ENCODE results near the gene PSTK.

PSTK gene

DNA sequence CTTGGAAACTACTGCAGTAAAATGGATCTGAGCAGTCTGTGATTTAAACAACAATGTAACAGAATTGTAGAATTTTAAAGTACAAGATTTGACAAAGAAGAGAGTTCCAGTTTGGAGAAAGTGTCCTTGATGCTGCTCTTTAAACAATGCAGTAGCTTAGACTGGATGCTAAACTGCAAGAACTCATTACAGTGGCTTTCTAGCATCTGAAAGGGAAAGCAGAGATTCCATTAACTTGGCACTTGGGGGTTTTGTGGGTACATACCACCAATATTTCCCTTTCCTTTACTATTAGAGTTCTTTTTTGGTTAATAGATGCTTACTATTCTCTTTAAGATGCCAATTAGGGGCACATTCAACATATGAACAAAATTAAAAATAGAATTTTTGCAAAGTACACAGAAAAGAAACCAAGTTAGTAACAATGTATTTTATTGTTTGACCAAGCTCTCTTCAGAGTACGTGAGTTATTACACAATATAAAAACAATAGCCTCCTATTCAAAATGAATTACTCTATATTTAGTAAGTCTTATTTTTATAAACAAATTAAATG lies 11.9 kb downstream of the PSTK start:
- no peak for DNase-seq

DNA sequence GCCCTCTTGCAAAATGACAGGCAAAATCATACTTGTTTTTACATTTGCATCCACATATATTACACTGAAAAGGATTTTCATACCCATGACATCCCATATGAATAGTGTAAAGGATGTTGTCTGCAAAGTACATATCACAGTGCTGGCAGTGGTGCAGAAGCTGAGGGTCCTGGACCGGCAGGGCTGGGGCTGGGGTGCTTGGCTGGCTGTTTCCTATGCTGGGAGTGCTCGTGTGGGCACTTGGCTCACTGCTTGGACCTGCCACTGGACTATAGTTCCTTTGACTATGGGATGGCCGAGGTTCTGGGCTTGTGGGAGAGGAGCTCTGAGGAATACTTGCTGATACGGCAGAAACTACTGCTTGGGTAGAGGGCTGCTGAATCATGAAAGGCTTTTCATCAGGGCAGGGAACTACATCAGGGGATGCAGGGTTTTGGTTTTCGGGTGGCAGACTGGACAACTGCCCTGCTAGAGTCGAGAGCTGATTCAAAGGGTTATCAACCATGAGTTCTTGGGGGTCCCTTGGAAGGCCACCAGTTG lies 13.7 kb downstream of the PSTK start:
- no peak for DNase-seq

DNA sequence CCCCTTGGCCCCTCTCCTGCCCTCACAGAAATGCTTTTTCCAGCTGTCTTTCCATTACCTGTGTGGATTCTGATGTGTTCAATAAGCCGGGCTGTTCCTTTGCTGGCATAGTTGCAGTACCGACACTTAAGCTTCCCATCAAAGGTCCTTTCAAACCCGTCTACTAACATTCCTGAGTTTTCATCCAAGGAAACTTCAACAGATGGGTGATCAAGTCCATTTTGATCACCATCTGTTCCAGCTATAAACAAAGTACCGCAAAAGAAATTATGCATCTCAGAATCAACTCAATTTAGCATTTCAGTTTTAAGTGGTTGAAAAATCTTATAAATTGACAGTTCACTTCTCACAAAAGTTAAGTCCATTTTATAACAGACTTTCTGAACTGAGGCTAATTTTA lies 15.7 kb downstream of the PSTK start:
- no peak for DNase-seq

DNA sequence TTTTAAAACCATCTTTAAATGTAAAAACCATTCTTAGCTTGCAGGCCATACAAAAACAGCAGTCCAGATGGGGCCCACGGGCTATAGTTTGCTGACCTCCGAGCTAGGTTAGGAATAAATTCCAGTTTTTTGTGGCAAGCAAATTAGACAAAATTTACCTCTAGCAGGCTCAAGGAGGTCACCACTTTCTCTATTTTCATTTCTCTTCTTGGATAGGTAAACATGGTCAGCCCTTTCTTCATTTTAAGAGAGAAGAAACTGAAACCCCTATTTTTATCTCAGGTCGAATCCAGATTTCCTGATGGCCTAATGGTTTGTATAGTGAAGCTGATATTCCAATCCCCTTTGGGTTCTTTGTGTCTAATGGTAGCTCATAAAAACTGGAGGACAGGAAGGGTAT lies 17.7 kb downstream of the PSTK start:
- DNase-seq = no peak

DNA sequence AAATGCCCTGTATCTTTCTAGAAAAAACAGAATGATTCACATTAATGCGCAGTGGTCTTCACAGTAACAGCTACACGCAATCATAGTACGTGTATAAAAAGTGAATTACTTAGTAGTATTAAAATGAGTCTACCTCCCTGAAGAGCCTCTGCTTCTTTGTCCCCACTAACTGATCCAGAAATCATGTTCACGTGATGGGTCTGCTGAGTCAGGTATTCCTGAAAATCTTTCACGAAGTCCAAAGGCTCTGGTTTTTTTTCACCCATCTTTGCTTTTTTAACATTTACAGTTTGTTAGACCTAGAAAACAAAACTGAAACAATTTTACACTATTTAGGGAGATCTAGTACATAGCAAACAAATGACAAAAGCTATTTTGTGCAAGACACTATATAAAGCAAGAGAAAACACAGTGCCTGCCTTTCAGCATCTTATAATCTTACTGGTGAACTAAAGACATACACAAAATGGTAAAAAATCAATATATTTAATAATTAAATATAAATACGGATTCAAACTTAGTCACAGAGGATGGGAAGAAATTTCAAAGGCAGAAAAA lies 18.2 kb downstream of the PSTK start:
- no peak for DNase-seq

DNA sequence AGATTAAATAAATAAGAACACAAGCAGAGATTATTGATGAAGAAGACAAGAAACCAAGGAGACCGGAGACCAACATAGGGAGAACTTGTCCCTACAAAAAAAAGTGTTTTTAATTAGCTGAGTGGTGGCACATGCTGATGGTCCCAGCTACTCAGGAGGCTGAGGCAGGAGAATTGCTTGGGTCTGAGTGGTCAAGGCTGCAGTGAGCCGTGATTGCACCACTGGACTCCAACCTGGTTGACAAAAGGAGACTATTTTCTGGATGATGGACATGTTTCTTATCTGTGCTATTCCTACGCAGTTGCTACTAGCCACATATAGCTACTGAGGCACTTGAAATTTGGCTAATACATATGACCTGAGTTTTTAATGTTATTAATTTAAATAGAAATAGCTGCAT lies 18.7 kb downstream of the PSTK start:
- no peak for DNase-seq

DNA sequence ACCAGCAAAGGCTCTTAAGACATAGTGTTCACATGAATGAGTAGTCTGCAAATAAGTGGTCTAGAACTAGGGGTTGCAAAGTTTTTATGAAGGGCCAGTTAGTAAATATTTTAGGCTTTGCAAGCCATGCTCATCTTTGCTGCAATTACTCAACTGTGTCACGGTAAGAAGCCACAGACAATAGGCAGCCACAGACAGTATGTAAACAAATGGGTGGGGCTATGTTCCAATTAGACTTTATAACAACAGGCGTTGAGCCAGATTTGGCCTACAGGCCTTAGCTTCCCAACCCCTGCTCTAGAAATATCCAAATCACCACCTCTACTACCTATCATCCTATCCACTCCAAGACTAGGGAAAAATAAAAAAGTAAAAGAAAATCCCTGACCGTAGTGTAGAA lies 19.1 kb downstream of the PSTK start:
- no peak for DNase-seq

DNA sequence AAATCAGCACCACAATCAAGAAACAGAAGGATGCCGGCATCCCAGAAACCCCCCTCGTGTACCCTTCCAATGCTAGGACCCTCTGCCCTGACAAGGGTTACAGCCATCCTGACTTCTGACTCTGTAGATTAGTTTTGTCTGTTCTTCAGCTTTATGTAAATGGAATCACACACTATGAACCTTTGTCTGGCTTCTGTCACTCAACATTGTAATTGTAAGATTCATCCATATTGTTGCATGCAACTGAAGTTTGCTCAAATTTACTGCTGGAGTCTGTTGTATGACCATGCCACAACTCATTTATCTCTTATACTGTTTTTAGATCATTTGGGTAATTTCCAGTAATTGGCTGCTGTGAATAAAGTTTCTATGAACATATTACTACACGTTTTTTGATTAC lies 20.0 kb downstream of the PSTK start:
- DNase-seq = no peak

DNA sequence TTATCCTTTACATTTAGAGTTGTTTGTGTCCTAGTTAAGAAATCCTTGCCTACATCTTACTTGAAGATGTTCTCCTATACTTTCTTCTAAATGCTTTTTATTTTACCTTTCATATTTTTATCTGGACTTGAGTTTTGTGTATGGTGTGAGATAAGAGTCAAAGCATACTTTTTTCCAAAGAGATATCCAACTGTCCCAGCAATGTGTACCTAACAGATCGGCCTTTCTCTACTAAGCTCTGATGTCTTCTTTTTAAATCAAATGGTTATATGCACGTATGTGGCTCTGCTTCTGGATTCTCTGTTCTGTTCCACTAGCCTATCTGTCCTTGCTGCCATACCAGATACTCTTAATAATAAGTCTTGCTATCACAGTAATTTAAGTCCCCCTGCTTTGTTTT lies 21.2 kb downstream of the PSTK start:
- no peak for DNase-seq

DNA sequence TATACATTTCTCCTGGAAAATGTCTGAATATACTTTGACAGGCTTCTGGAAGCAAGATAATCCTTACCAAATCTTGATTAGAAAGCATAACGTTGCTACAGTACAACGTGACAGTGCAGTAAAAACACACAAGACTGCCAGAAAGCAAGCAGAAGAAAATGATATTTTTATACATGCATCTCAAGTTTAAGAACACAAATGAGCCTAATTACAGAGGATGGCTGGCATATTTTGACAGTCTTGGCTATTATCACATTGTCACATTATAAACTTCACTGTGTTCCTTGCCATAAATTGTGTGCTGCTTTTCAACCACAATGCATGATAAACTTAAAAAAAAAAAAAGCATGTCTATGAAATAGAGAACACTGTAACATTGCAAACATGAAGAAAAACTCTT lies 24.1 kb downstream of the PSTK start:
- no peak for DNase-seq

DNA sequence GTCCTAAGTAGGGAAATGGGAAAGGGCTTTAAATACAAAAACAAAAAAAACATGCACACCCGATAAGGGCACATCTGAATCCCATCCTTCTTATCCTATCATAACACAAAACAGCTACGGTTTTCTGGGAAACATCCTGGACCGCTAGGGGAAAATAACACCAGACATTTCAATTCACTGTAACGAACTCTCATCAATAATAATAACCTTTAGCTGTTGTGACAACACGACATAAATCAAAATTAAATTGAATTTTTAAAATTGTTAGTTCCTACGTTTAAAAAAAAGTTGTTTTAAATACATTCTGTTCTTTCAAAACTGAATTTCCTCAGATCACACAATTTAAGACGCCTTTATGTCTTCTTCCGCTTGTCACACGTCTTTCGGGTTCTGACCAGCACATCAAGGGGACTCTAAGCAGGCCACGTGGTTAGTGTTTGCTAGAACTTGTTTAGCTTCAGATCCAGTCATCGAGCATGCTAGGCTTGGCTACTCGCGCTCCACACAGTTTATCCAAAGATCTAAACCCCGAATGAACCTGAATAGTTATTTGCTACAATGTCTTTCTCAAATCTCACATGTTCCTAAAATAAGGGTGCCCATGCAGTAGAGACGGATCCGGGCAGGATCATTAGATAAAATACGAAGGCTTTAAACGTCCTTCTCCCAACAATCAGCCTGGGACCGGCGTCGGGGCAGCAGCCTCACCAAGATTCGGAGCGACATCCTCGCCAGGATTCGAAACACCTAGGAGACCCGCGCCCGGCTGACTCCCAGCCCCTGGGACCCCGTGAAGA lies 27.6 kb downstream of the PSTK start:
- DNase-seq = no peak

DNA sequence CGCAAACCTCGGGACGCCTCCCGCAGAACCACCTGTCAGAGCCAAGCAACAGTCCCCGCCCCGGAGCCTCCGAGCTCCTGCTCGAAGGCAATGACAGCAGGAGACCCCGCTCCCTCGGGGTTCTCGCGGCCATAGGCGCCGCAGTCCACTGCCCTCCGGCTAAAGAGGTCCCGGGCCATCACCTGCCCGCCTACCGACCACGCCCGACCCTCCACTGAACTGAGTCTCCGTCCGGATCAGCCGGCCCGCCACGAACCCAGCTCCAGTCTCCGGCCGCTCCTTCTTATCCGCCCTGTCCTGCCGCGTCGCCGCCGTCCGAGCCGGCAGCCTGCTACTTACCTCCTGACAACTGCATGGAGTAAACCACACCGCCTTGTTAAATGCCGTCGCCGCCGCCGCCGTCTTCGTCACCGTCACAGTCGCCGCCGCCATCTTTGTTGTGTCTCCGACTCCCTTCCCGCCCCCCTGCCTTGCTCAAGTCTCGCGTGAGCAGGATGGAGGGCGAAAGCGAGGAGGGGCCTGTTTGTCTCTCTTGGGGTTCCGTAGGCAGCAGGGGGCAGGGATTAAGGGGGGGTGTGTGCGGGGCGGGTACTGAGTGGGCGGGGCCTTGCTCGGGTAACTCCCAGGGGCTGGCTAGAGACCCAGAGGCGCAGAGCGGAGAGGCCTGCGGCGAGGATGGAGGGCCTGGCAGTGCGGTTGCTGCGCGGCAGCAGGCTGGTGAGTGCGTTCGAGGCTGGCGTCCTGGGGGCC lies 28.3 kb downstream of the PSTK start, which contains the start of the genes ACADSB and IKZF5:
TSS of gene ACADSB (plus strand) at position 652 of the 750 bp plus-strand sequence. CDS start at position 676, 24 bp downstream.
TSS of gene IKZF5 (minus strand) at position 441 of the 750 bp plus-strand sequence. CDS start 10,170 bp downstream, outside the sequence.
- DNase-seq = peak; percentile 59 to 76

DNA sequence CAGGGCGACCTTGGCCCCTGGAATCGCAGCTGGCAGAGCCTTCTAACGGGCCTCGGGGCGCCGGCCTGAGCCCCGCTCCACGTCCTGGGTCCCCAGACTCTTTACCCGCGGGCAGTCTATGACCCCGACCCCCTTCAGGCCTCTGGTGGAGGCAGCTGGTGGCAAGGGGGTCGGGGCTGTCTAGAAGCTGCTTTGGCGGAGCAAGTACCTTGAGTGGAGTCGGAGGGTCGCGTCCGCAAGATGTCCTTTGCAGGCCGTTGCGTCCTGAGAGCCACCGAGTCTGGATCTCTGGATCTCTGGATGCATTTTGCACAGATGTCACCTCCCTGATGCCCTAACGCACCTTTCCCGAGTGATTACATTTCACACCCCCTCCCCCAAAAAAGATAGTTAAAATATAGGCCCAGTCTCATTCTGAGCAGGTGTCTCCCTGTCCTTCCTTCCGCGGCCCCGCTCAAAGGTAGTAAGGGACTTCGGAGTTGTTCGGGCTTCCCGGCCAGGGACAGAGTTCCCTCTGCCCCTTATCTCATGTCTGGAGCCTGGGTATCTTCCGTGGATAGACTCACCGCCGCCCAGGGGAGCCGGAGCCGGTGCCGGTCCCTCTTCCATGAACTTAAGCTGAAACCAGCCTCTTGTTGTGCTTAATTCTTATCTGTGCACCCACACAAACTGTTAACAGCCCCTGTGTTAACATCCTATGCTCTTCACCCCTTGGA lies 29.1 kb downstream of the PSTK start:
- no peak for DNase-seq

DNA sequence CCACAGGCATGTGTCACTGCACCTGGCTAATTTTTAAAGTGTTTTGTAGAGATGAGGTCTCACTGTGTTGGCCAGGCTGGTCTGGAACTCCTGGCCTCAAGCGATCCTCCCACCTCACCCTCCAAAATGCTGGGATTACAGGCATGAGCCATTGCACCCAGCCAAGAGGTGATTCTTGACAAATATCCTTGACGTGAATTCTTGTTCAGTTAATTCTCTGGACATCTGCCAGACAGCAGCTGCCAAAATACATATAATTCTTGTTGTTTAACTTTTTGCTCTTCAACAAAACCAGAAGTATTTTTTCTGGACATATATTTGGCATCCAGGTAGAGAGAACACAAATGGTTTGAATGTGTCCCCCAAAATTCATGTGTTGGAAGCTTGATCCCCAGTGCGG lies 31.8 kb downstream of the PSTK start:
- DNase-seq = no peak

DNA sequence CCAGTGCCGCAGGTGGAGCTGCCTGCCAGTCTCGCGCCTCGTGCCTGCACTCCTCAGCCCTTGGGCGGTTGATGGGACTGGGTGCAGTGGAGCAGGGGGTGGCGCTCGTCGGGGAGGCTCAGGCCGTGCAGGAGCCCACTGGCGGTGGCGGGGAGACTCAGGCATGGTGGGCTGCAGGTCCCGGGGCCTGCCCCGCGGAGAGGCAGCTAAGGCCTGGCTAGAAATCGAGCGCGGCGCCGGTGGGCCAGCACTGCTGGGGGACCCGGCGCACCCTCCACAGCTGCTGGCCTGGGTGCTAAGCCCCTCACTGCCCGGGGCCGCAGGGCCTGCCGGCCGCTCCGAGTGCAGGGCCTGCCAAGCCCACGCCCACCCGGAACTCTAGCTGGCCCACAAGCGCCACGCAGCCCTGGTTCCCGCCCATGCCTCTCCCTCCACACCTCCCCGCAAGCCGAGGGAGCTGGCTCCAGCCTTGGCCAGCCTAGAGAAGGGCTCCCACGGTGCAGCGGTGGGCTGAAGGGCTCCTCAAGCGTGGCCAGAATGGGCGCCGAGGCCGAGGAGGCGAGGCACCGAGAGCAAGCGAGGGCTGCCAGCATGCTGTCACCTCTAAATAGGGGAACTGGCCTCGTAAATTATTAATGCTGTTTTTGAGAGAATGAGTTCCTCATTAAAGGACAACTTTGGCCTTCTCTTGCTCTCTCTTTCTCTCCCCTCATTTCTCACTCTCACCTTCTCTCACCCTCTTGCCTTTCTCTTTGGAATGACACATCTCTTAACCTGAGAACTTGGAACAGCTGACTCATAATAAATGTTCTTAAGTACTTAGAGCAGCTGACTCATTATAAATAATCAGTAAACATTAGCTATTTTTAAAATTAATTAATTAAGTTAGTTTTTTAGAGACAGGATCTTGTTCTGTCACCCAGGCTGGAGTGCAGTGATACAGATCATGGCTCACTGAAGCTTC lies 33.5 kb downstream of the PSTK start:
- no peak for DNase-seq

DNA sequence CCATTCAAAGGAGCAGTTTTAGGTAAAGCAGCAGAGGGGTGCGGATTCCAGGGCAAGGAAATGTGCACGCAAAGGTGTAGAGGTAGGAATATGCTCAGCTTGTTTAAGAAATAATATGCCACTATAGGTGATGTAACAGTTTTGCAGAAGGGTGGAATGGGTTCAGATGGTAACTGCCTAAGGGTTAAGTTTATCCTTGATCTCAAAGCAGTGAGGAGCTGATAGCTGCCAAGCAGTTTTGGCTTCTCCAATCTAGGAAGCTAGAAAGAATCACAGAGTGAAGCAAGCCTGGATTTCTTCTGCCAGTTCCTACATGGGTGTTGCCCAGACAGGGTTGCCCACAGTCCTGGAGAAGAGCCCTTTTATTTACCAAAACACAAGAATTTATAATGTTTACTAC lies 34.6 kb downstream of the PSTK start:
- no peak for DNase-seq

DNA sequence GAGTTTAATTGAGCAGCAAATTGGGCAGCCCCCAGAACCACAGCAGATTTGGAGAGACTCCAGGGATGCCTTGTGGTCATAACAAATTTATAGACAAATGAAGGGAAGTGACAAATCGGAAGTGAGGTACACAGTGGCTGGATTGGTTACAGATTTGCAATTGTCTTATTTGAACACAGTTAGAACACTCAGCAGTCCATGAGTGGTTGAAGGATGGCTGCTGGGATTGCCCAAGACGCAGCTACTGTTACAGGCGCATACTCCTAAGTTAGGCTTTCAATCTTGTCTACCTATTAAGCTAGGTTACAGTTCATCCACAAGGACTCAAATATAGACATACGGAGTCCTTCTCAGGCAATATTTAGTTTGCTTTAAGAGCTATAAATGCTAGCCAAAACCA lies 36.0 kb downstream of the PSTK start:
- no peak for DNase-seq

DNA sequence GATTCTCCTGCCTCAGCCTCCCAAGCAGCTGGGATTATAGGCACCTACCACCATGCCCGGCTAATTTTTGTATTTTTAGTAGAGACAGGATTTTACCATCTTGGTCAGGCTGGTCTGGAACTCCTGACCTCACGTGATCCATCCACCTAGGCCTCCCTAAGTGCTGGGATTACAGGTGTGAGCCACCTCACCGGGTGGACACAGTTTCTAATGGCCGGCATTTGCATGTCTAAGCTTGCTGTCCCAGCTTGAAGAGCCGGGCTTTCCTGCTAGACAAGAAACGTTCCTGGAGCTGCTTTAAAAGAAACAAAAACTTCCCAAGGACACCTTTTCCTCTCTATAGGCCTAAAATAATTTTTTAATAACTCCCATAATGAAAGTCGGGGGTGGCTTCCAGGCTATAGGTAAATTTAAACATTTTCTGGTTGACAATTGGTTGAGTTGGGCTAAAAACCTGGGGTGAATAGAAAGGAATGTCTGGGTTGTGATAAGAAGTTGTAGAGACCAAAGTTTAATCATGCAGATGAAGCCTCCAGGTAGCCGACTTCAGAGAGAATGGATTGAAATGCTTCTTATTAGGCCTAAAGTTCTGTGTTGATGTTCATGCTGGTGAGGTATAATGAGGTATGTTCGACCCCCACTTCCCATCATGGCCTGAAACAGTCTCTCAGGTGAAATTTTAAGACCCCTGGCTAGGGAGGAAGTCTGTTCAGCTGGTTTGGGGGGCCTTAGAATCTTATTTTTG lies 37.4 kb downstream of the PSTK start:
- DNase-seq = no peak

DNA sequence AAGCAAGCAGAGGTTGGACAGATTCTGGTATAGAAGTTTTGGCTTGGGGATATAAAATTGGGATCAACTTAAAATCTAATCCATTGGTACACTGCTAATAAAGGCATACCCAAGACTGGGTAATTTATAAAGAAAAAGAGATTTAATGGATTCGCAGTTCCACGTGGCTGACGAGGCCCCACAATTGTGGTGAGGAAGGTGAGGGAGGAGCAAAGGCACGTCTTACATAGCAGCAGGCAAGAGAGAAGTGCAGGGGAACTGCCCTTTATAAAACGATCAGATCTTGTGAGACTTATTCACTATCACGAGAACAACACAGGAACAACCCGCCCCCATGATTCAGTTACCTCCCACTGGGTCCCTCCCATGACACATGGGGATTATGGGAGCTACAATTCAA lies 38.3 kb downstream of the PSTK start:
- no peak for DNase-seq

DNA sequence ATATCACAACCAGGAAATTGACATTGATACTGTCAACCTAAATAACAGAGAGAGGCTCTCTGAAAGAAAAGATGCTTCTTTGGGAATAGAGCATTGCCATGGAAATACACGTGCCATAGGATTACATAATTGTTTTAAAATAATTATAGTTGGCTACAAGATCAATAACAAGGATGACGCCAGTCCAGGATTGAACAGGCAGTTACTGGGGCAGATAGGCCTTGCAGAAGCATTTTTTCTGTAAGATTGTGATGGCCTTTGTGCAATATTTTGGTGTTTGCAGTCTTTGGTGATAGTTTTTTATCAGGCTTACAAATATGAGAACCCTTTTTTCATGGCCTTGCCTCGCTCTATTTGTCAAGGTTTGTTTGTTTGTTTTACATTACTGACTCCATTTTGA lies 39.1 kb downstream of the PSTK start:
- no peak for DNase-seq

Data from cerebellar nuclear complex (tissue), 1 donor.